HCT116 (cell line): Measurements from ENCODE around the gene RNF183.

Experiments used
- CEBPB ChIP-seq: IDR thresholded peaks from 2 replicates; pipeline ENCODE4 v1.6.1; 2012; ENCODE audit warnings: low read depth
- CTCF ChIP-seq, 3 experiments: fragments of 200-600 bp in 1 of 3; sonication (generic) in 1 of 3; IDR thresholded peaks in 2 of 3; conservative IDR thresholded peaks in 1 of 3; 2 replicates each; pipeline ENCODE4 v1.5.1; 2012 to 2017; ENCODE audit warnings: low read depth in 2 of 3, low read length in 2 of 3, antibody characterized with exemption in 1 of 3, borderline replicate concordance in 1 of 3, control low read depth in 1 of 3, mild to moderate bottlenecking in 1 of 3, mixed read lengths in 1 of 3, mixed run types in 1 of 3, moderate library complexity in 1 of 3; ENCODE audit not compliant: insufficient read depth in 1 of 3
- EZH2 ChIP-seq: fragments of 200-600 bp; sonication (generic); IDR thresholded peaks from 2 replicates; pipeline ENCODE4 v1.6.1; 2017; ENCODE audit warnings: antibody characterized with exemption, mixed run types
- EZH2phosphoT487 ChIP-seq: fragments of 200-600 bp; IDR thresholded peaks from 2 replicates; pipeline ENCODE4 v1.6.1; 2018; ENCODE audit warnings: antibody characterized with exemption, borderline replicate concordance
- POLR2A ChIP-seq: IDR thresholded peaks from 2 replicates; pipeline ENCODE4 v1.7.0; 2011; ENCODE audit warnings: borderline replicate concordance; ENCODE audit not compliant: insufficient read depth, insufficient read length; ENCODE audit errors: extremely low read depth
- POLR2AphosphoS5 ChIP-seq: IDR thresholded peaks from 2 replicates; pipeline ENCODE4 v1.6.1; 2011; ENCODE audit warnings: mild to moderate bottlenecking, low read depth, low read length, moderate library complexity
- RAD21 ChIP-seq: IDR thresholded peaks from 2 replicates; pipeline ENCODE4 v1.6.1; 2012; ENCODE audit warnings: low read depth, mild to moderate bottlenecking
- SIN3A ChIP-seq: IDR thresholded peaks from 2 replicates; pipeline ENCODE4 v1.6.1; 2012; ENCODE audit warnings: low read depth
- ZNF274 ChIP-seq: fragments of 200-500 bp; sonication (Bioruptor generic); IDR thresholded peaks from 2 replicates; pipeline ENCODE4 v1.6.1; 2014; ENCODE audit warnings: mild to moderate bottlenecking, low read depth, low read length, inconsistent platforms
- TF ChIP-seq, protein P1 (sequence below): IDR thresholded peaks from 2 replicates; pipeline ENCODE4 v1.6.1; 2012; ENCODE audit warnings: low read depth

- TF ChIP-seq EZH2 (no peak), CTCF (IDR thresholded peaks at IDR 0.05 in 2 of 3, conservative IDR thresholded peaks at IDR 0.05 in 1 of 3; ENCODE audit: borderline replicate concordance in 1 of 3, insufficient read depth in 1 of 3, low read depth in 2 of 3, low read length in 2 of 3) (no peak), CEBPB (no peak), POLR2AphosphoS5 (no peak), POLR2A (no peak), EZH2phosphoT487 (no peak), SIN3A (no peak), ZNF274 (no peak), RAD21 (no peak)
- TF ChIP-seq, protein P1, sequence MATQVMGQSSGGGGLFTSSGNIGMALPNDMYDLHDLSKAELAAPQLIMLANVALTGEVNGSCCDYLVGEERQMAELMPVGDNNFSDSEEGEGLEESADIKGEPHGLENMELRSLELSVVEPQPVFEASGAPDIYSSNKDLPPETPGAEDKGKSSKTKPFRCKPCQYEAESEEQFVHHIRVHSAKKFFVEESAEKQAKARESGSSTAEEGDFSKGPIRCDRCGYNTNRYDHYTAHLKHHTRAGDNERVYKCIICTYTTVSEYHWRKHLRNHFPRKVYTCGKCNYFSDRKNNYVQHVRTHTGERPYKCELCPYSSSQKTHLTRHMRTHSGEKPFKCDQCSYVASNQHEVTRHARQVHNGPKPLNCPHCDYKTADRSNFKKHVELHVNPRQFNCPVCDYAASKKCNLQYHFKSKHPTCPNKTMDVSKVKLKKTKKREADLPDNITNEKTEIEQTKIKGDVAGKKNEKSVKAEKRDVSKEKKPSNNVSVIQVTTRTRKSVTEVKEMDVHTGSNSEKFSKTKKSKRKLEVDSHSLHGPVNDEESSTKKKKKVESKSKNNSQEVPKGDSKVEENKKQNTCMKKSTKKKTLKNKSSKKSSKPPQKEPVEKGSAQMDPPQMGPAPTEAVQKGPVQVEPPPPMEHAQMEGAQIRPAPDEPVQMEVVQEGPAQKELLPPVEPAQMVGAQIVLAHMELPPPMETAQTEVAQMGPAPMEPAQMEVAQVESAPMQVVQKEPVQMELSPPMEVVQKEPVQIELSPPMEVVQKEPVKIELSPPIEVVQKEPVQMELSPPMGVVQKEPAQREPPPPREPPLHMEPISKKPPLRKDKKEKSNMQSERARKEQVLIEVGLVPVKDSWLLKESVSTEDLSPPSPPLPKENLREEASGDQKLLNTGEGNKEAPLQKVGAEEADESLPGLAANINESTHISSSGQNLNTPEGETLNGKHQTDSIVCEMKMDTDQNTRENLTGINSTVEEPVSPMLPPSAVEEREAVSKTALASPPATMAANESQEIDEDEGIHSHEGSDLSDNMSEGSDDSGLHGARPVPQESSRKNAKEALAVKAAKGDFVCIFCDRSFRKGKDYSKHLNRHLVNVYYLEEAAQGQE, result no peak
These were observed 23.1 kb upstream of the RNF183 start for GRCh38 chr9:113326230-113326629.
